GM18511 (cell line): ENCODE data around the gene TAOK2.
"Not testable (repeated sequence)": the region's sequence is repeated elsewhere in the genome, so short reads cannot be mapped to it uniquely, and the experiment has no call there.

Source experiments
- ATAC-seq: cut with Tn5 transposase; IDR thresholded peaks from one replicate; pipeline ENCODE4 v1.9.1; 2021; ENCODE audit warnings: mild to moderate bottlenecking, moderate library complexity; ENCODE audit not compliant: unreplicated experiment

Gene TAOK2

DNA sequence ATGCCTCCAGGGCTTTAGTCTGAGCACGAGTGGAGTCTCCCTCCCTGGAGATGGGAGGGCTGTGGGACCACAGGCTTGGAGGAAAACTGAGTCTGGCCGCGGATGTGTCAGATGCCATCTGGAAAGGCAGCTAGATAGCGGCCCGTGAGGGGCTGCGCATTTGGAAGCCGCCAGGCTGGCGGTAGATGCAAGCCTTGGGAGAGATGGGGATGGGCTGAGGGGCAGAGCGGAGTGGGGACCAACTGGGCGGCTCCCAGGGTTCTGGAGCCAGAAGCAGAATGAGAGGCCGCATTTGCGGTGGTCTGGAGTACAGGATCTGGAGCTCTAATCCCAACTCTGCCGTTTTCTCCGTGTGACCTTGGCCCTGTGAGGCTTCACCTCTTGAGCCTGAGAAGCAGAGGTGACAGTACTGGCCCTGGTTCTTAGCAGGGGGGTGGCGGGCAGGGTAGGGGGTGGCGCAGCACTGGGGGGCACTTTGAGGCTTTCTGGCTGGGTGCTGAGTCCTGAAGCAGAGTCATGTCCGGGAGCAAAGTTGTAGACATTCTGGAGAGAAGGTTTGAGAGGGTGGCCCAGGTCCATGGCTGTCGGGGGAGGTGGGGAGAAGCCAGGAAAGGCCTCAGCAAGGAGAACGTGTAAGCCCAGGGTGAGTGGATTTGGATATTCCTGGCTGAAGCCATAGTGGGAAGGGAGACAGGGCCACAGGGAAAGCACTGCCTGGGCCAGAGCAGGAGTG, 29.1 kb downstream of the TAOK2 start:
- no peak for ATAC-seq

DNA sequence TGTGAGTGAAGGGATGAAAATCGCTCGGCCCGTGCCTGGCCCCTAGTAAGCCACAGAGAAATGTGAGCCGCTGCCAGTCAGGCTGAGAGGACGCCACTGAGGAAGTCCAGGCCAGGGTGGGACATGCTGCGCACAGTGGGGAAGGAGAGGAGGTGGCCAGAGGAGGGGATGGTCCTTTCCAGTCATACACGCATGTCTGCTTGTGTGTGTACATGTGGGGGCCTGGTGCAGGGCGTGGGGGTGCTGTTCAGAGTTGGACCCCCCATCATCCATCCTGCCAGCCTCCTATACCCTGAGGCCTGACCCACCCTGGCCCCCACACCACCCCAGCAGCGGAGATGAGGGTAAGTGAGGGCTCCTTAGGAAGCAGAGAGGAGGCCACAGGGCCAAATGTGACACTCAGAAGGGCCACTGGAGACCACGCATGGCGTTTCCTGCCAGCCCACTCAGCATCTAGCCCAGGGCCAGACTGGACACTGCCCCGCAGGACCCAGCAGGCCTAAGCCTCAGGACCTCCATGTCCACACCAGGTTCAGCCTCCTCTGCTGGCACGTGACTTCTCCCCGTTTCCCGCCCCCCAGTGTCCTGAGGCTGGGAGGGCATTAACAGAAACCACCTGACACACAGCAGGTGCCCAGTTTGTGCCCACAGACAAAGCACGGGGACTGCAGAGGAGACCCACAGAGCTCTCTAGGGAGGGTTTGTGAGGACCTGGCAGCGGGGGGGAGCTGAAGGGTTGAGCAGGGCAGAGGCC, 30.2 kb downstream of the TAOK2 start:
- no peak for ATAC-seq

DNA sequence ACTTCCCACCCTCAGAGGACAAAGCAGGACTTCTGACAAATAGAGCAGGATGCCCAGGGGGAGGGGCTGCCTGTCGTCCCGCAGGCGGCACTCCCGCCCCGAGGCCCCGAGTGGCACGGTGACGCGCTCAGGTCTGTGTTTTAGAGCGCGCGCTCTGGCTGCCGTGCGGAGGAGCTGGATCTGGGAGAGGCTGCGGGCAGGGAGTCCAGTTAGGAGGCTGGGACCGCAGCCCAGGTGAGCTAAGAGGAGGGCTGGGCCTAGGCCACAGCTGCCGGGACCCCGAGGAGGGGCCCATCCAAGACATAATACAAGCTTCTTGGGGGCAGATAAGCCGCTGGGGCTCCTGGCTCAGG, 30.7 kb downstream of the TAOK2 start:
- no peak for ATAC-seq

DNA sequence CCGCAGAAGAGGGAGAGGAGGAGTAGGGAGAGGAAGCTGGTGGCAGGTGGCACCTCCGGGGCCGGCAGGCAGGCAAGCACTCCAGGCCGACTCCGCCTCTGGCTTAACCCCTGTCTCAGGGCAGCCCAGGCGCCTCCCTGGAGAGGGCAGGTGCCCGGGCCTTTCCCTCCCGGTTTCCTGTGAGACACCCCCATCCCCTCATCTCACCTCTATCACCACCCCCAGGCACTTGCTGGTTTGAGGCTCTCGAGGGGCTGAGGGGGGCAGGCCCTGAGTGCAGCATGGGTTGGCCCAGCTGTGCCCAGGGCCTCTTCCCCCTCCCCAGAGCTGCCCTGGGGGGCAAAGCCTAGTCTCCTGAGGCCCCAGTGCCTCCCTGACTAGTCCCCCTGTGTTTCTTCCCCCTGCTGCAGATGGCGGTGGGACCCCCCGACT, 31.2 kb downstream of the TAOK2 start:
- no peak for ATAC-seq

DNA sequence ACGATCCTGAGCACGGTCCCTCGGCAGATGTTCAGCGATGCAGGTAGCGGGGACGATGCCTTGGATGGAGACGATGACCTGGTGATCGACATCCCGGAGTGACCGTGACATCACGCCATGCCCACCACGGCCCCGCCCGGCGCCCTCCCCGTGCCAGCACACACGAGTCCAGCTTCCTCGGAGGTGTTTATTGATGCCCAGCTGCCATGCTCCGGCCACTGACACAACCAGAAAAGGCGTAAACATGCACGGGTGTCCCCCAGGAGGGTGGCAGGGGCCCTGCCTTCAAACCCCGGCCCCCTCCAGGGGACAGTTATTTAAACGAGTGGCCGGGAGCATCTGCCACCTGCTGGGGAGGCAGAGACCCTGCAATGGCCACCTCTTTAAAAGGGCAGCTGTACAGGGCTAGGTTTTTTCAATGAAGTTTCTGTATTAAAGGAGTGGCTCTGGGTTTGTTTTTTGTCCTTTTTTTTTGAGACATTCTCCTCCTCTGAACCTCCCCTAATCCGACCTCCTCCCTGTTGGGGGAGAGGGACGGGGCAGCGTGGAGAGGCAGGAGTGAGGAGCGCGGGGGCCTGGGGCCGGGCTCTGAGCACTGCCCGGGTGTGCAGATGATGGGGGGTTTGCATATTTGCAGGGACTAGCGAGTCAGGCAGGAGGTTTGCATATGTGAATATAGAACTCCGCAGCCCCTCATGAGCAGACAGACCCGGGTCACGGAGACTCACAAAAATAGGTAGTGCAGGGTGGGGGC, 31.9 kb downstream of the TAOK2 start:
- ATAC-seq: no peak

DNA sequence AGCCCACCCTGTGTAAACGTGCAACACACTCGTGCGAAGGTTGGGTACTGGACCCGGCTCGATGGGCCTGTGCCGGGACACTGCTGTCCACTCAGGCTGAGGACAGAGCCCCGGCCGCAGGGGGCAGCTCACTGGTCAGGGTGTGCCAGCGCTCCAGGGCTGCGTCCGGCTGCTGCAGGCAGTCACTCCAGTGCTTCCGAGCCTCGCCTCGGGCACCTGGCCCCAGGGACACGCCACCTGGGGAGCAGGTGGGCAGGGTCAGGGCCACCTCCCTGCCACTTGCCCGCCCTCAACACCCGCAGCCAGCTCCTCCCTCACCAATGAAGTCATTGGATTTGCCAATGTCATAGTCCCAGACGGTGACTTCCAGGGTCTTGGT, 32.4 kb downstream of the TAOK2 start:
- ATAC-seq: no peak

DNA sequence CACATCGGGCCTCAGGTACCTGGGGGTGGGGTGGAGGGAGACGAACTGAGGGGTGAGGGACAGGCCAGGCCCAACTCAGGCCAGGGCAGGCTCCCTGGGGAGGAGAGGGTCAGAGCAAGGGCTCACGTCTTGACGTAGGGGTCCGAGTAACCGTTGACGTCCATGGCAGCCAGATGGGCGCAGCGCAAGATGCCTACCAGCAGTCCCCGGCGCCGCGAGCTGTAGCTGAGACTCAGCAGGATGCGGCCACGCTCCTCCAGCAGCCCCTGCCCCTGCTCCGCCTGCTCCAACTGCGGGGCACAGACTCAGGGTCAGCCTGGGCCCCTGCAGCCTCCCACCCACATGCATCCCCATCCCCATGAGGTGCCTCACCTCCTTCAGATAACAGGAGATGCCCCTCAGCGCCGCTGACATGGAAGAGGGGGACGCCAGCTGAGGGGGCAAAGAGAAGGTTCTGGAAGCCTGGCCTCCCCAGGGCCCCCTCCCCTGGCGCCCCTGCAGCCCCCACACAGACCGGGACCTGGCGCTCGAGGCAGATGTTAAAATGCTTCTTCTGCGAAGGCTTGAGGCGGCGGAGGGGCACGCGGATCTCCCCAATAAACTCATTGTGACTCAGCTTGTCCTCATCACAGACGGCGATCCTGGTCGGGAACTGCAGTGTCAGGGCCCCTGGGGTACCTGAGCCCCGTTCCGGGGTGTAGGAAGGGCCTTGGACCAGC, 33.1 kb downstream of the TAOK2 start:
- no peak for ATAC-seq

DNA sequence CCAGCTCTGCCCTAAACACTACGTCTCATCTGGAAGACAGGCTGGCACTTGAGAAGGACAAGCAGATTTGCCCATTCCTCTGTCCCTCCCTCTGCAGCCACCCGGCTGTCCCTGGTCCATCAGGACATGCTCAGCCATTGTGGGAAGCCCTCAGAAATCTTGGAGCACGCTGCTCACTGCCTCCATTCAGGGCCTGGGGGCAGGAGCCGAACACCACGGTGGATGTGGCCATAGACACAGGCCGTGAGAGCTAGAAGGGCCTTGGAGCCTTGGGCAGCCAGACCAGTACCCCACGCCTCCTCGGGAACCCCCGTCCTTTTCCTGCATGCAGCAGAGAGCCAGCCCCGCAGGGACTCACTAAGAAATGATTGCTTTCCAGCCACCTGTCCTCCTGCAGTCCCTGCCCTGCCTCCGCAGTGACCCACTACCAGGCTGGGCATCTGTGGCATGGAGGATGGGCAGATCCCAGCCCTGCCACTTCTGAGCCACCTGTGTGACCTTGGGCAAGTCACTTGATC, 33.8 kb downstream of the TAOK2 start:
- no peak for ATAC-seq

DNA sequence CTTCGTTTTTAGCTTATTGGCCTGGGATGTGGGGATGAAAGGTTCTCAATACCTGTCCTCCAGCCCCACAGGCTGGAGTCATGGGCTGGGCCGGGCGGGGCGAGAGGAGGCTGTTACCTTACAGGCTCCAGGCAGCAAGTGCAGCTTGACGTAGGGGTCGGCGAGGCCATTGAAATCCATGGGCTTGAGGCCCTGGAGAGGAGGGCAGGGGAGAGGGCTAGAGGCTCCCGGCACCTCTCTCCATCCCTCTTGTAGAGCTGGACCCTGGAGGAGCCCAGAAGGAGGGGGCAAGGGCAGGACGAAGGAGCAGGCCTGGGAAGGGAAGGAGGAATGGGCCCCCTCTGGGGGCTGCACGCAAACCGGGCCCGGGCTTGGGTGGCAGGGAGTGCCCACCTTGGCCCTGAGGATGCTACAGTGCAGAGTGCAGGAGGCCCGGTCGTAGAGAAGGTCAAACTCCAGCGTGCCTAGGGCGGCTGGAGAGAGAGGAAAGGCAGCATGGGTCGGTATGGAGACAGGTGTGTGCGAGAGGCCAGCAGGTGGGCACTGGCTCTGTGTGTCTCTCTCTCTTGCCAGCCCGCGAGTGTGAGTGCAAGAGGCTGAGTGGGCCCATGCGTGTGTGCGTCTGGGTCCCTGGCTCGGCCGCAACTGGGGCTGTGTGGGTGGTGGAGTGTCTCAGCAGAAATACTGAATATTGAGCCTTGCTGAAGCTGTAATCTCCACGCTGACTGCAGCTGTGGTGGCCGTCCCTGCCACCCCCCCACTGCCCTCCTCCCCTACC, 35.6 kb downstream of the TAOK2 start:
- ATAC-seq: no peak

DNA sequence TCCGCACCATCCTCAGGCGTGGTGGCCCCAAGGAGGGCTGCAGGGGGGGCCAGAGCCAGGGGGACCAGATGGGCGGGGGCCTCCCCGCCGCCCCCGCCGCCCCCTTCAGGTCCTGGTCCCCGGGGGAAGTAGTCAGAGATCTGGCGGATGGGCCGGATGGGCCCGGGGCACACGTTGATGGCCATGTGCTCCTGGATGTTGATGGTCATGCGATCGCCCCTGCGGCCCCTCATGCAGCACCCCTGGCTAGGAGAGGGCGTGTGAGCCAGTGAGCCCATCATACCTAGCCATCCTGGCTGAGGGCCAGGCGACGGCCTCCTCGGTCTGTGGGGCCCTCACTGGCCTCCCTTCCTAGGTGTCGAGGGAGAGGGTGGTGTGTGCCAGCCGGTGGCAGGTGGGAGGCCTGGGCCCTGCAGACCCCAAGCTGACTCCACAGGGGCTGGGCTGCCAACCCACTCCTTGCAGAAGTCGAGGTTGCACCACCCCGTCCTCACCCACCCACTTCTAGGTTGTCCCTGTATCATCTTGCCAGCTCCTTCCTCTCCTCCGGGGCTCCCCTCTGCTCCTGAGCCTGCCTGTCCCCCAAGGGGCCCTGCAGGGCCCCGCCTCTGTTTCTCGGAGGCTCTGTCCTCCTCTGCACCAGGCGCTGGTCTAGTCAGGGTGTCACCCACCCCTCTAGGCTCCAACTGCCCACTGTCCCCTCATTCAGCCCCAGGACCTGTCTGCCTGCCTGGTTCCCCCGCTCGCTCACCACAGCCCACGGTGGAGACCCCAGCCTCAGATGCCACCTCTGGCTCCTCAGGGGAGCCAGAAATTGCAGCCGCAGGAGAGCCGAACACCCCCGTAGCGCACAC, 36.5 kb downstream of the TAOK2 start:
- ATAC-seq: no peak

DNA sequence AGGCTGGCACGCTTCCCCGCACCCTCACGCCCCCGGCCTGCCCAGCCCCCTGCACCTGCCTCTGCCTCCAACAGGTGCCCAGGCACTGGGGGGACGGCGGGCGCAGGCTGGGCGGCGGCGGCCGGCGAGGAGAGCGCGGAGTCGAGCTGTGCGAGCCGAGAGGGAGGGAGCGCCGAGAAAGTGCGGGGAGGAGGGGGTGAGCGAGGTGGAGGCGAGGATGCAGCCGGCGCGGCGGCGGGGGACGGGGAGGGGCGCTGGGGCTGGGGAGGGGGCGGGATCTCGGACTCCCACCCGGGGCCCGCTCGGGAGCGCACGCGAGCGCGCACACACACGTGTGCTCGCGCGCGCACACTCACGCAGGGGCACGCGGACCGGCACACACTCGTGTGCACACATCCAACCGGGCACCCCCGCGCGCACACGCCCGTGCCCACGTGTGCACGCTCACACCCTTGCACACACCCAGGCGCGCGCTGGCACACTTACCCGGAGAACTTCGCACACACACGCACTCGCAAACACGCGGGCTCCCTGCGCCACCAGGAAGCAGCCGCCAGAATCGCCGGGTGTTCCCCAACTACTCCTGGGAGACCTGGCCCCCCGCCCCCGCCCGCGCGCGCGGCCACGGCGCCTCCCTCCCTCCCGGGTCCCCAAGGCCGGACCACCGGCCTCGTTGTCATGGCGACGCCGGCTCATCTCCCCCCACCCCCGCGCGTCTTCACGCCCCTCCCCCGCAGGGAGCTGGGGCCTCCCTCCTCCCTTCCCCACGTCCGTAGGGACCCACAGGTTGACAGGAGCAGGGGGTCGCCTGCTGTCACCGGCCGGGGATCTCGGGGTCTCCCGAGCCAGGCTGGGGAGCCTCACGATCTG, 37.4 kb downstream of the TAOK2 start, which contains the start of gene DOC2A:
TSS of gene DOC2A (minus strand) at position 184 of the 870 bp plus-strand sequence. CDS start 805 bp downstream, outside the sequence.
- no peak for ATAC-seq

DNA sequence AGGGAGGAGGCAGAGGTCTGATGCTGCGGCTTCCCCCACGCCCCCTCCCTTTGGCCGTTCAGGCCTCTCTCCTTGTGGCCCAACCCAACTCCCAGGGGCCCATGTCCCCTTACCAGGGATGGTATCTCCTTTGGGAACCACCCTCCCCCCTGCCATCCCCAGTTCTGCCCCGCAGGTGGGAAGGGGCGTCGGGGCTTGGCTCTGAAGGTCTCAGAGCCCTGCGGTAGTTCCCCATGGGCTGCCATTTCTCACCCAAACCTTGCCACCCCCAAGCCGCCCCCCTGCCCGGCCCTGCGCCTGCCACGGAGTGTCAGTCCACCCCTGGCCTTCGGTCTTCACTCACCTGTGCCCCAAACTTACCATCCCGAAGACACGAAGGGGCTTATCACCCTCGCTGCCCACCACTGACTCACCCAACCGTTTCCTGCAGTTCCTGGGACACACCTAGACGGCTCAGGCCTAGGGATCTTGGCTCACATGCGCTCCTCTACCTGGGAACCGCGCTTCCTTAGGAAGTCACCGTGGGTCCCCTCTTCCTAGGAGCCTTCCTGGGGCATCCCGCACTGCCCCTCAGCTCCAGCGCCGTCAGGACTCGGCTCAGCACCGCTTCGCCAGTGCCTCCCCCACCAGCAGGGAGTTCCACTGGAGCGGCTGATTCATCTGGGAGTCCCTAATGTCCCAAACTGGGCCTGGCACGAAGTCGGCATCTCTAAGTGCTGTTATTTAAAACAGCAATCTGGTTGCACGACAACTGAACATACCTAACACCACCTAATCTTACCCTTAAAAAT, 38.2 kb downstream of the TAOK2 start:
- ATAC-seq: no peak

DNA sequence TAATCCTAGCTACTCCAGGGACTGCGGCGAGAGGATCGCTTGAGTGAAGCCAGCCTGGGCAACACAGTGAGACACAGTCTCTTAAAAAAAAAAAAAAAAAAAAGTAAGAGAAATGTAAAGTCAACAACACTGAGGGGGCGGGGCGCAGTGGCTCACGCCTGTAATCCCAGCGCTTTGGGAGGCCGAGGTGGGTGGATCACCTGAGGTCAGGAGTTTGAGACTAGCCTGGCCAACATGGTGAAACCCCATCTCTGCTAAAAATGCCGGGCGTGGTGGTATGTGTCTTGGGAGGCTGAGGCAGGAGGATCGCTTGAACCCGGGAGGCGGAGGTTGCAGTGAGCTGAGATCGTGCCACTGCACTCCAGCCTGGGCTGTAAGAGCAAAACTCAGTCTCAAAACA, 38.9 kb downstream of the TAOK2 start:
- ATAC-seq: not testable (repeated sequence)

DNA sequence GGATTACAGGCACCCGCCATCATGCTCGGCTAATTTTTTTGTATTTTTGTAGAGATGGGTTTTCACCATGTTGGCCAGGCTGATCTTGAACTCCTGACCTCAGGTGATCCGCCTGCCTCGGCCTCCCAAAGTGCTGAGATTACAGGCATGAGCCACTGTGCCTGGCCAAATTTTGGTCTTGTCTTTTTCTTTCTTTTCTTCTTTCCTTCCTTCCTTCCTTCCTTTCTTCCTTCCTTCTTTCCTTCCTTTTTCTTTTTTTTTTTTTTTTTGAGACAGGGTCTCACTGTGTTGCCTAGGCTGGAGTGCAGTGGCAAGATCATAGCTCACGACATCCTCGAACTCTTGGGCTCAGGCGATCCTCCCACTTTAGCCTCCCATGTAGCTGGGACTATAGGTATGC, 41.8 kb downstream of the TAOK2 start:
- ATAC-seq: not testable (repeated sequence)

DNA sequence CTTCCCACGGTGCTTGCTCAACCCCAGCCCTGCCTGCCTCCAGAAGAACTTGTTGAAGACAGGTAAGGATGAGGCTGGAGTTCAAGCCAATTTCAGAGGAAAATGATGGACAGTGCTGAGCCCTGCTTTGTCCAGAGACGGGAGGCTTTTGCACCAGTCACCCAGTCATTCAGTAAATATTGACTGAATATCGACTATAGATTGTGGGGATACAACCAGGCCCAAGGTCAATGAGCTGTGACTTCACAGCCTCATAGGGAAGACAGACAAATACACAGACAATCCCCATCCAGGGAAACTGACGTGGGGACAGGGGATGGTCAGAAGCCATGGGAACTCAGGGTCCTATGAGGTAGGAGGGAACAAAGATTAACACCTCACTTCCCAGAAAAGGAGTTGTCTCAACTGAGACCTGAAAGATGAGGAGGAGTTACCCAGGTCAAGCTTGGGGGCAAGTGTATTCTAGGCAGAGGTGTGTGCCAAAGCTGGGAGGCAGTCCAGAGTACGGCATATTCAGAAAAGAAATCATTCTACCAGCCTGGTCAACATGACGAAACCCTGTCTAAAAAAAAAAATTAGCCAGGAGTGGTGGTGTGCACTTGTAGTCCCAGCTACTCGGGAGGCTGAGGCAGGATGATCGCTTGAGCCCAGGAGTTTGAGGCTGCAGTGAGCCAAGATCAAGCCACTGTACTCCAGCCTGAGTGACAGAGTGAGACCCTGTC, 43.0 kb downstream of the TAOK2 start:
- ATAC-seq: no peak

DNA sequence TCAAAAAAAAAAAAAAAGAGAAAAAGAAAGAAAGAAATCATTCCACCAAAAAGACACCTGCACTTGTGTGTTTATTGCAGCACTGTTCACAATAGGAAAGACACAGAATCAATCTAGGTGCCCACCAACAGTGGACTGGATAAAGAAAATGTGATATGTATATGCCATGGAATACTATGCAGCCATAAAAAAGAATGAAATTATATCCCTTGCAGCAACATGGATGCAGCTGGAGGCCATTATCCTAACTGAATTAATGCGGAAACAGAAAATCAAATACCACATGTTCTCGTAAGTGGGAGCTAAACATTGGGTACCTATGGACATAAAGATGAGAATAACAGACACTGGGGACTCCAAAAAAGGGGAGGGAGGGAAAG, 43.6 kb downstream of the TAOK2 start:
- ATAC-seq: no peak

DNA sequence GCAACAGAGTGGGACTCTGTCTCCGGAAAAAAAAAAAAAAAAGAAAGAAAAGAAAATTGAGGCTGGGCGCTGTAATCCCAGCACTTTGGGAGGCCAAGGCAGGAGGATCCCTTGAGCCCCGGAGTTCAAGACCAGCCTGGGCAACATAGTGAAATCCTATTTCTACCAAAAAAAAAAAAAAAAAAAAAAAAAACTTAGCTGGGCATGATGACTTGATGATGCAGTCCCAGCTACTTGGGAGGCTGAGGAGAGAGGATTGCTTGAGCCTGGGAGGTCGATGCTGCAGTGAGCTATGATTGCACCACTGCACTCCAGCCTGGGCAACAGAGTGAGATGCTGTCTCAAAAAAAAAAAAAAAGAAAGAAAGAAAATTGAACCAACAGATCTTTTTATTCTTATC, 44.3 kb downstream of the TAOK2 start:
- ATAC-seq: not testable (repeated sequence)
